HepG2 (cell line): ENCODE measurements around the gene UBE2D3. TPM values are rescaled to one million over a fixed set of nuclear protein-coding genes. Genes with fewer than 3 reads are reported as not detected.
A peak's percentile ranks its signal among the peaks of the same experiment; 100 is the strongest.

Experiments used
- ATAC-seq: fragments of 200-7000 bp; cut with Tn5 transposase; 3 replicates; pipeline ENCODE4 v1.9.1; 2020; ENCODE audit warnings: mild to moderate bottlenecking, moderate library complexity
- Bru-seq: library from RNA; stranded (reverse); fragments of 400-500 nt; gene quantifications from one replicate; lab custom pipeline; 2021; lab: Mats Ljungman, UMichigan
- BruChase-seq, 2 experiments: library from RNA; stranded (reverse); fragments of 400-500 nt; gene quantifications; one replicate each; lab custom pipeline; 2021; lab: Mats Ljungman, UMichigan
- BruUV-seq: library from RNA; stranded (reverse); fragments of 400-500 nt; replicated peaks from 2 replicates; lab custom pipeline; 2021; lab: Mats Ljungman, UMichigan
- CTCF ChIA-PET: fragments of 300-600 bp; formaldehyde crosslinking; extraction: SDS; loops from one replicate; lab custom pipeline; 2021; ENCODE audit warnings: low total read pairs, inconsistent platforms, low intra/inter-chr PET ratio; lab: Yijun Ruan, JAX
- POLR2A ChIA-PET: fragments of 350-600 bp; sonication (Branson Sonifier 250); formaldehyde crosslinking; loops from one replicate; lab custom pipeline; 2020; ENCODE audit warnings: antibody characterized with exemption, inconsistent platforms; lab: Yijun Ruan, JAX
- DNase-seq: peaks from one replicate; pipeline ENCODE4 v3.0.0-alpha.2; 2015; ENCODE audit warnings: low spot score
- FAIRE-seq: peaks from 3 replicates; lab custom pipeline; 2011; peaks lifted over from hg19 to GRCh38; lab: Jason Lieb, UNC
- H2AFZ ChIP-seq: one replicate; pipeline ENCODE4 v1.6.1; 2011; ENCODE audit warnings: low read length, inconsistent platforms
- H3K27ac ChIP-seq: fragments of 300-600 bp; 3 replicates; pipeline ENCODE4 v1.8.0; 2011; ENCODE audit warnings: mixed run types, mild to moderate bottlenecking, mixed read lengths, low read length, inconsistent platforms; ENCODE audit not compliant: insufficient read depth; ENCODE audit errors: extremely low read length
- H3K27me3 ChIP-seq, 2 experiments: fragments of 200-600 bp in 1 of 2; 2 replicates in 1 of 2; 3 replicates in 1 of 2; pipeline versions ENCODE4 v1.6.0 to v1.8.0; 2011; ENCODE audit warnings: low read length in 2 of 2, mild to moderate bottlenecking in 2 of 2, moderate library complexity in 2 of 2, inconsistent platforms in 1 of 2; ENCODE audit not compliant: insufficient read depth in 2 of 2, control insufficient read depth in 1 of 2
- H3K36me3 ChIP-seq, 2 experiments: fragments of 200-600 bp in 1 of 2; replicated peaks in 1 of 2; 2 replicates in 1 of 2; 3 replicates in 1 of 2; pipeline versions ENCODE4 v1.5.1 to v1.8.0; 2011; ENCODE audit warnings: low read length in 2 of 2, inconsistent platforms in 1 of 2; ENCODE audit not compliant: insufficient read depth in 2 of 2, control insufficient read depth in 1 of 2
- H3K4me1 ChIP-seq: 2 replicates; pipeline ENCODE4 v1.5.1; 2012; ENCODE audit warnings: low read length, inconsistent platforms; ENCODE audit not compliant: insufficient read depth
- H3K4me2 ChIP-seq: 2 replicates; pipeline ENCODE4 v1.6.0; 2011; ENCODE audit warnings: low read depth, low read length, inconsistent platforms
- H3K4me3 ChIP-seq, 3 experiments: fragments of 200-600 bp in 1 of 3; sonication (generic), shearing (Covaris generic) in 1 of 3; replicated peaks in 1 of 3; 2 replicates each; pipeline ENCODE4 v1.5.1; 2011 to 2016; ENCODE audit warnings: low read length in 3 of 3, inconsistent platforms in 2 of 3, low read depth in 2 of 3, mild to moderate bottlenecking in 2 of 3, control low read depth in 1 of 3, mixed read lengths in 1 of 3; ENCODE audit not compliant: insufficient read depth in 1 of 3
- H3K79me2 ChIP-seq: one replicate; pipeline ENCODE4 v1.6.1; 2011; ENCODE audit warnings: low read length, inconsistent platforms; ENCODE audit not compliant: insufficient read depth
- H3K9ac ChIP-seq: 2 replicates; pipeline ENCODE4 v1.6.0; 2011; ENCODE audit warnings: mild to moderate bottlenecking, low read depth, low read length, inconsistent platforms; ENCODE audit not compliant: insufficient read depth
- H3K9me3 ChIP-seq: 2 replicates; pipeline ENCODE4 v1.5.1; 2012; ENCODE audit warnings: mild to moderate bottlenecking, low read length
- H4K20me1 ChIP-seq: 2 replicates; pipeline ENCODE4 v1.6.0; 2011; ENCODE audit warnings: inconsistent platforms, mild to moderate bottlenecking, low read length, moderate library complexity; ENCODE audit not compliant: insufficient read depth
- ELF1 ChIP-seq: sonication (generic); formaldehyde crosslinking; IDR thresholded peaks from 2 replicates; pipeline ENCODE4 v1.4.0; 2020; ENCODE audit warnings: missing genetic modification reagents
- SNAPC4 ChIP-seq: sonication (generic); formaldehyde crosslinking; IDR thresholded peaks from 2 replicates; pipeline ENCODE4 v1.4.0; 2020; ENCODE audit warnings: mild to moderate bottlenecking, missing genetic modification reagents
- ZBTB7A ChIP-seq: sonication (generic); formaldehyde crosslinking; IDR thresholded peaks from 2 replicates; pipeline ENCODE4 v1.8.0; 2022; ENCODE audit warnings: mild to moderate bottlenecking, missing genetic modification reagents
- ZNF281 ChIP-seq: sonication (generic); formaldehyde crosslinking; IDR thresholded peaks from 2 replicates; pipeline ENCODE4 v1.4.0; 2020; ENCODE audit warnings: missing genetic modification reagents, borderline replicate concordance
- ZNF556 ChIP-seq: sonication (generic); formaldehyde crosslinking; IDR thresholded peaks from 2 replicates; pipeline ENCODE4 v1.4.0; 2020; ENCODE audit warnings: mild to moderate bottlenecking, missing genetic modification reagents, borderline replicate concordance
- ZNF564 ChIP-seq: sonication (generic); formaldehyde crosslinking; IDR thresholded peaks from 2 replicates; pipeline ENCODE4 v1.8.1; 2023; ENCODE audit warnings: mild to moderate bottlenecking, missing genetic modification reagents
- ZNF616 ChIP-seq: sonication (generic); formaldehyde crosslinking; IDR thresholded peaks from 2 replicates; pipeline ENCODE4 v1.5.0; 2020; ENCODE audit warnings: low read depth, mild to moderate bottlenecking, missing genetic modification reagents
- ZNF768 ChIP-seq: sonication (generic); formaldehyde crosslinking; IDR thresholded peaks from 2 replicates; pipeline ENCODE4 v1.4.0; 2020; ENCODE audit warnings: missing genetic modification reagents
- WGBS: methylation state at CpG from one replicate; pipeline ENCODE4 v1.1.6; 2017; ENCODE audit warnings: low lambda C conversion rate; 5-methylcytosine and 5-hydroxymethylcytosine counted together
- in situ Hi-C: cut with HindIII; loops from 2 replicates; pipeline ENCODE4 v1.10.0; 2017; ENCODE audit warnings: low pct_unique_long_range_greater_than_20kb; ENCODE audit not compliant: extremely low pct_ligation_motif_present
- intact Hi-C: fragments of 100-400 bp; cut with micrococcal nuclease; formaldehyde crosslinking; loops from one replicate; pipeline ENCODE4 v1.10.0; 2022; ENCODE audit not compliant: unreplicated experiment
- long read RNA-seq, 2 experiments: library from RNA in 1 of 2; library from polyadenylated mRNA in 1 of 2; stranded (forward) in 1 of 2; unstranded in 1 of 2; transcript quantifications; one replicate each; pipeline ENCODE4 v2.0.0, GENCODE V29; 2019 to 2022
- polyA minus RNA-seq, 3 experiments: library from RNA; depleted of rRNA, polyadenylated mRNA; stranded (reverse); fragments of >200 nt; gene quantifications; 2 replicates each; pipeline ENCODE4 v1.2.3, GENCODE V29; 2011; ENCODE audit warnings: low replicate concordance in 1 of 3
- polyA plus RNA-seq, 8 experiments: library from polyadenylated mRNA; depleted of rRNA in 3 of 8; stranded (reverse) in 7 of 8; unstranded in 1 of 8; fragments of >200 nt; fragmentation: Illumina TruSeq in 4 of 8; extraction: Trizol in 4 of 8; gene quantifications; 2 replicates each; pipeline versions ENCODE4 v1.2.1 to v1.2.3, GENCODE V29; 2011 to 2016; ENCODE audit warnings: low read depth in 4 of 8, missing spikeins in 1 of 8, mixed read lengths in 1 of 8; ENCODE audit not compliant: insufficient read depth in 1 of 8
- total RNA-seq, 5 experiments: library from RNA; depleted of rRNA; stranded (reverse); fragments of >200 nt; fragmentation: Illumina TruSeq; extraction: Trizol; gene quantifications; 2 replicates each; pipeline ENCODE4 v1.2.3, GENCODE V29; 2016; ENCODE audit warnings: low read depth in 1 of 5

UBE2D3 gene
- total RNA-seq (2016; rRNA removed; fragmentation: Illumina TruSeq; extraction: Trizol) (224 and 265 TPM in 2 replicates), polyA plus RNA-seq (2011; rRNA removed) (217 and 293 TPM in 2 replicates), polyA minus RNA-seq (2011; rRNA and poly(A)+ RNA removed; ENCODE audit: low replicate concordance) (111 and 172 TPM in 2 replicates), Bru-seq, nascent RNA (percentile 96 among the genes with signal in this experiment), BruChase-seq, experiment 1, labeled RNA remaining after a 6-hour chase (percentile 93 among the genes with signal in this experiment), BruChase-seq, experiment 2, labeled RNA remaining after a 2-hour chase (percentile 92 among the genes with signal in this experiment)
- 200 and 234 TPM in 2 replicates for total RNA-seq (2016; cell fraction: cytosol; rRNA removed; fragmentation: Illumina TruSeq; extraction: Trizol; ENCODE audit: low read depth)
- 227 and 267 TPM in 2 replicates for total RNA-seq (2016; cell fraction: insoluble cytoplasmic fraction; rRNA removed; fragmentation: Illumina TruSeq; extraction: Trizol)
- 313 and 352 TPM in 2 replicates for total RNA-seq (2016; cell fraction: membrane; rRNA removed; fragmentation: Illumina TruSeq; extraction: Trizol)
- 161 and 168 TPM in 2 replicates for total RNA-seq (2016; cell fraction: nucleus; rRNA removed; fragmentation: Illumina TruSeq; extraction: Trizol)
- polyA plus RNA-seq (2011; cell fraction: cytosol; rRNA removed), result 183 and 224 TPM in 2 replicates
- 279 and 296 TPM in 2 replicates for polyA plus RNA-seq (2011; cell fraction: nucleus; rRNA removed)
- polyA plus RNA-seq (2012), result 192 and 199 TPM in 2 replicates
- polyA plus RNA-seq (2016; cell fraction: cytosol; fragmentation: Illumina TruSeq; extraction: Trizol; ENCODE audit: low read depth), result 303 and 369 TPM in 2 replicates
- polyA plus RNA-seq (2016; cell fraction: insoluble cytoplasmic fraction; fragmentation: Illumina TruSeq; extraction: Trizol; ENCODE audit: low read depth), result 331 and 333 TPM in 2 replicates
- polyA plus RNA-seq (2016; cell fraction: membrane; fragmentation: Illumina TruSeq; extraction: Trizol; ENCODE audit: low read depth), result 340 and 387 TPM in 2 replicates
- 220 and 222 TPM in 2 replicates for polyA plus RNA-seq (2016; cell fraction: nucleus; fragmentation: Illumina TruSeq; extraction: Trizol; ENCODE audit: insufficient read depth, low read depth)
- 129 and 148 TPM in 2 replicates for polyA minus RNA-seq (2011; cell fraction: cytosol; rRNA and poly(A)+ RNA removed)
- 307 and 340 TPM in 2 replicates for polyA minus RNA-seq (2011; cell fraction: nucleus; rRNA and poly(A)+ RNA removed)
- long read RNA-seq, experiment 1, full-length matches to known transcripts, result 210 of 275 reads
- long read RNA-seq, experiment 1, partial matches to known transcripts, result 43 of 275 reads
- long read RNA-seq, experiment 1, other reads (novel, unspliced or antisense), result 22 of 275 reads
- long read RNA-seq, experiment 2, partial matches to known transcripts, result 92 of 477 reads
- long read RNA-seq, experiment 2, other reads (novel, unspliced or antisense), result 384 of 477 reads

- H3K9me3 ChIP-seq, result no peaks in the 10 kb centered on the region
- WGBS, result 1% methylated on average over 39 of the region's 73 CpGs
- peaks cover 60% of the 10 kb centered on the region for H3K79me2 ChIP-seq
- peaks cover 42% of the 10 kb centered on the region for H3K4me1 ChIP-seq
- BruUV-seq, result no TSS peak
- H3K4me2 ChIP-seq, result peak within 1 kb of the TSS; percentile 88
- peaks cover 0 to 2% of the 10 kb centered on the region in 2 experiments; a peak in 1 of 5 replicates for H3K27me3 ChIP-seq
- CTCF ChIA-PET, result no interaction called here
- ATAC-seq (peak; percentile 64), DNase-seq (peak; percentile 81), FAIRE-seq (no peak)
- H3K27ac ChIP-seq, result peak within 1 kb of the TSS; percentile 97
- peaks cover 0 to 11% of the 10 kb centered on the region in 2 experiments; a peak in 1 of 5 replicates for H3K36me3 ChIP-seq
- POLR2A ChIA-PET, result interaction anchor here (0.6 to 3.4 kb wide), 34 partner anchors 9 to 385 kb away, joined by 3 to 121 read pairs (median 8); partner anchors contain the start of genes BDH2, CISD2, MANBA and NFKB1
- H2AFZ ChIP-seq, result peak within 1 kb of the TSS; percentile 22
- in situ Hi-C loops (loop anchor here (5.0 kb wide), 1 partner anchor 40 kb away; the partner anchor contains the start of gene CISD2), intact Hi-C loops (loop anchor here (2.0 to 5.0 kb wide), 3 partner anchors 65 to 325 kb away; partner anchors contain the start of genes MANBA, NFKB1 and SLC9B1)
- H4K20me1 ChIP-seq, result peaks cover 44% of the 10 kb centered on the region
- peak within 1 kb of the TSS; percentile 98 for H3K9ac ChIP-seq
- peak within 1 kb of the TSS; percentile 92 to 97 (median 95) for H3K4me3 ChIP-seq
- TF ChIP-seq ELF1 (CRISPR knock-in tag) (no peak; the same call in 1 of the 2 replicates), ZBTB7A (CRISPR knock-in tag) (peak; percentile 46; the same call in 1 of the 2 replicates), ZNF768 (CRISPR knock-in tag) (peak; percentile 79; the same call in 1 of the 2 replicates), ZNF556 (CRISPR knock-in tag) (0 out of 2 replicates have a peak, but pooled peaks have one; percentile 85), ZNF564 (CRISPR knock-in tag) (peak; percentile 66; the same call in 1 of the 2 replicates), ZNF281 (peak; percentile 99), SNAPC4 (CRISPR knock-in tag) (no peak), ZNF616 (CRISPR knock-in tag) (peak; percentile 75; the same call in 1 of the 2 replicates)
Measured at GRCh38 chr4:102826890-102827673, at the start of gene UBE2D3. Gene UBE2D3, minus strand, starts transcription at chr4:102827551. Its CDS starts 1,043 bp downstream, at chr4:102826508.
